K562 (cell line): ENCODE measurements around the gene UBA52. TPM values are rescaled to one million over a fixed set of nuclear protein-coding genes. Genes with fewer than 3 reads are reported as not detected.

Source experiments
- CBX8 ChIP-seq: fragments of 200-600 bp; sonication (generic); IDR thresholded peaks from 2 replicates; pipeline ENCODE4 v1.6.1; 2012; ENCODE audit warnings: borderline replicate concordance, mixed run types, low read depth, mild to moderate bottlenecking, moderate library complexity, mixed read lengths, low read length, control low read depth, inconsistent platforms; ENCODE audit not compliant: poor library complexity, severe bottlenecking; ENCODE audit errors: extremely low read depth
- HDAC1 ChIP-seq, 2 experiments: fragments of 450-650 bp; IDR thresholded peaks; 2 replicates each; pipeline ENCODE4 v1.6.1; 2016 to 2017; ENCODE audit warnings: inconsistent platforms in 1 of 2, mild to moderate bottlenecking in 1 of 2, moderate library complexity in 1 of 2
- JUND ChIP-seq, 2 experiments: IDR thresholded peaks; 2 replicates in 1 of 2; 3 replicates in 1 of 2; pipeline ENCODE4 v1.6.1; 2011; ENCODE audit warnings: borderline replicate concordance in 2 of 2, low read depth in 2 of 2, low read length in 2 of 2, improper control_type of control experiment in 1 of 2, missing biosample characterization in 1 of 2, missing genetic modification characterization in 1 of 2, missing genetic modification reagents in 1 of 2
- NCOA6 ChIP-seq: fragments of 450-650 bp; IDR thresholded peaks from 2 replicates; pipeline ENCODE4 v1.6.1; 2017; ENCODE audit warnings: mild to moderate bottlenecking
- SOX6 ChIP-seq: fragments of 450-650 bp; IDR thresholded peaks from 2 replicates; pipeline ENCODE4 v1.6.1; 2014; ENCODE audit warnings: mild to moderate bottlenecking
- STAG1 ChIP-seq: sonication (generic); formaldehyde crosslinking; IDR thresholded peaks from 2 replicates; pipeline ENCODE4 v1.5.0; 2020; ENCODE audit warnings: missing genetic modification reagents, borderline replicate concordance
- ZBED1 ChIP-seq: IDR thresholded peaks from 2 replicates; pipeline ENCODE4 v1.6.1; 2014
- polyA plus RNA-seq, 8 experiments: library from polyadenylated mRNA; depleted of rRNA in 4 of 8; stranded (reverse) in 5 of 8; unstranded in 3 of 8; fragments of >200 nt; fragmentation: Nextera tagmentation in 2 of 8; fragmentation: Illumina TruSeq in 1 of 8; extraction: Ambion mirVana in 2 of 8; extraction: Trizol in 1 of 8; gene quantifications; 2 replicates each; pipeline versions ENCODE4 v1.2.1 to v1.2.3, GENCODE V29; 2011 to 2014; ENCODE audit warnings: inconsistent platforms in 1 of 8, missing spikeins in 1 of 8
- total RNA-seq, 7 experiments: library from RNA; depleted of rRNA in 6 of 7; stranded (reverse); fragments of >200 nt in 6 of 7; fragmentation: Illumina TruSeq in 2 of 7; extraction: Trizol in 2 of 7; gene quantifications; 2 replicates each; pipeline versions ENCODE4 v1.2.1 to v1.2.3, GENCODE V29; 2011 to 2021; ENCODE audit warnings: low replicate concordance in 1 of 7
- TF ChIP-seq, protein P1 (sequence below), 3 experiments: fragments of 200-800 bp in 1 of 3; fragments of 250-450 bp in 1 of 3; fragments of 450-650 bp in 1 of 3; sonication (Bioruptor Pico) in 1 of 3; sonication (Bioruptor generic) in 1 of 3; formaldehyde crosslinking in 1 of 3; IDR thresholded peaks; 2 replicates each; pipeline versions ENCODE4 v1.6.1 to v1.8.0; 2016 to 2022; ENCODE audit warnings: mild to moderate bottlenecking in 2 of 3, missing genetic modification characterization in 2 of 3, missing compliant biosample characterization in 1 of 3, moderate library complexity in 1 of 3
- TF ChIP-seq, protein P2 (sequence below): fragments of 250-450 bp; sonication (Bioruptor Pico); IDR thresholded peaks from 2 replicates; pipeline ENCODE4 v1.8.0; 2022; ENCODE audit warnings: inconsistent platforms, mild to moderate bottlenecking, moderate library complexity, borderline replicate concordance
- TF ChIP-seq, protein P3 (sequence below): sonication (generic); formaldehyde crosslinking; IDR thresholded peaks from 2 replicates; pipeline ENCODE4 v1.8.1; 2023; ENCODE audit warnings: missing genetic modification reagents, mild to moderate bottlenecking, borderline replicate concordance
- TF ChIP-seq, protein P4 (sequence below): fragments of 450-650 bp; IDR thresholded peaks from 2 replicates; pipeline ENCODE4 v1.6.1; 2017; ENCODE audit warnings: mild to moderate bottlenecking, moderate library complexity

UBA52 gene
- total and polyA plus RNA-seq, 9 of the 15 experiments (the other 6 are each of a cell fraction or from before 2014, with no cell fraction given): 1,110 to 2,751 (median 1,733) TPM

DNA sequence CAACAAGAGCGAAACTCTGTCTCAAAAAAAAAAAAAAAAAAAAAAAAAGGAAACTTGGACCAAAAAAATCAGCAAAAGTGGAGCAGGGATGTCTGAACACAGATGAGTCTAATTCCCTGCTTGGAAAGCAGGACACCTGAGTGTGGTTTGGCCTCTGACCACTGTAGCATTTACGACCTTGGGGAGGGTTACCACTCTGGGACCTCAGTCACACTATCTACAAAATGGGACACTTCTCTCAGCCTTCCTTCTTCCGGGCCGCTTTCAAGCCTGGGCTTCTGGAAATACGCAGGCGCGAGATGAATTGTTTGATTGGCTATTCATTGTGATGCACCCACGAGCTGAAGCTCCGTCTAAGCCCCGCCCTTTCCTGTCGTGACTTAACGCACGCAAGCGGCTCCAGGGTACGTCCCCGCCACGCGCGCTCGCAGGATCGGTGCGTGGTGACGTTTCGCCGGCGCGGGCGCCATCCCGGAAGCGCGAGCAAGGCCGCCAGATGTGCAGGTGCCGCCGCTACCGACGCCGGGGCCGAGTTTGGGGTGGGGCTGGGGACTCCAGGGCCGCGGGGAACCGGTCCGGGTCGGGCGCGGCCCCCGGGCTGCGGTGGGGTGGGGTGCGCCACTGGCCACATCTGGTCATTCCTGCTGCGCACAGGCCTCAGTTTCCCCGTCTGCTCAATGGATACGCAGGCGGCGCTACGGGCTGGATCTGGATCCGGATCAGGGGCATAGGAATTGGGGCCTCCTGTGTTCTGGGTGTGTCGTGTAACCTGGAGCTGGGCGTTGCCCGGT lies 14.1 kb upstream of the UBA52 start, which contains the start of gene KXD1 (continued):
- TF ChIP-seq NCOA6: peak; percentile 94
- TF ChIP-seq, protein P1, sequence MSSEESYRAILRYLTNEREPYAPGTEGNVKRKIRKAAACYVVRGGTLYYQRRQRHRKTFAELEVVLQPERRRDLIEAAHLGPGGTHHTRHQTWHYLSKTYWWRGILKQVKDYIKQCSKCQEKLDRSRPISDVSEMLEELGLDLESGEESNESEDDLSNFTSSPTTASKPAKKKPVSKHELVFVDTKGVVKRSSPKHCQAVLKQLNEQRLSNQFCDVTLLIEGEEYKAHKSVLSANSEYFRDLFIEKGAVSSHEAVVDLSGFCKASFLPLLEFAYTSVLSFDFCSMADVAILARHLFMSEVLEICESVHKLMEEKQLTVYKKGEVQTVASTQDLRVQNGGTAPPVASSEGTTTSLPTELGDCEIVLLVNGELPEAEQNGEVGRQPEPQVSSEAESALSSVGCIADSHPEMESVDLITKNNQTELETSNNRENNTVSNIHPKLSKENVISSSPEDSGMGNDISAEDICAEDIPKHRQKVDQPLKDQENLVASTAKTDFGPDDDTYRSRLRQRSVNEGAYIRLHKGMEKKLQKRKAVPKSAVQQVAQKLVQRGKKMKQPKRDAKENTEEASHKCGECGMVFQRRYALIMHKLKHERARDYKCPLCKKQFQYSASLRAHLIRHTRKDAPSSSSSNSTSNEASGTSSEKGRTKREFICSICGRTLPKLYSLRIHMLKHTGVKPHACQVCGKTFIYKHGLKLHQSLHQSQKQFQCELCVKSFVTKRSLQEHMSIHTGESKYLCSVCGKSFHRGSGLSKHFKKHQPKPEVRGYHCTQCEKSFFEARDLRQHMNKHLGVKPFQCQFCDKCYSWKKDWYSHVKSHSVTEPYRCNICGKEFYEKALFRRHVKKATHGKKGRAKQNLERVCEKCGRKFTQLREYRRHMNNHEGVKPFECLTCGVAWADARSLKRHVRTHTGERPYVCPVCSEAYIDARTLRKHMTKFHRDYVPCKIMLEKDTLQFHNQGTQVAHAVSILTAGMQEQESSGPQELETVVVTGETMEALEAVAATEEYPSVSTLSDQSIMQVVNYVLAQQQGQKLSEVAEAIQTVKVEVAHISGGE (CRISPR knock-in tag; IDR thresholded peaks at IDR 0.05): peak in 1 of 3 experiments; percentile 45; a peak in 1 of 6 replicates
- TF ChIP-seq, protein P2, sequence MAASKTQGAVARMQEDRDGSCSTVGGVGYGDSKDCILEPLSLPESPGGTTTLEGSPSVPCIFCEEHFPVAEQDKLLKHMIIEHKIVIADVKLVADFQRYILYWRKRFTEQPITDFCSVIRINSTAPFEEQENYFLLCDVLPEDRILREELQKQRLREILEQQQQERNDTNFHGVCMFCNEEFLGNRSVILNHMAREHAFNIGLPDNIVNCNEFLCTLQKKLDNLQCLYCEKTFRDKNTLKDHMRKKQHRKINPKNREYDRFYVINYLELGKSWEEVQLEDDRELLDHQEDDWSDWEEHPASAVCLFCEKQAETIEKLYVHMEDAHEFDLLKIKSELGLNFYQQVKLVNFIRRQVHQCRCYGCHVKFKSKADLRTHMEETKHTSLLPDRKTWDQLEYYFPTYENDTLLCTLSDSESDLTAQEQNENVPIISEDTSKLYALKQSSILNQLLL (CRISPR knock-in tag): no peak
- TF ChIP-seq STAG1: no peak
- TF ChIP-seq, protein P3, sequence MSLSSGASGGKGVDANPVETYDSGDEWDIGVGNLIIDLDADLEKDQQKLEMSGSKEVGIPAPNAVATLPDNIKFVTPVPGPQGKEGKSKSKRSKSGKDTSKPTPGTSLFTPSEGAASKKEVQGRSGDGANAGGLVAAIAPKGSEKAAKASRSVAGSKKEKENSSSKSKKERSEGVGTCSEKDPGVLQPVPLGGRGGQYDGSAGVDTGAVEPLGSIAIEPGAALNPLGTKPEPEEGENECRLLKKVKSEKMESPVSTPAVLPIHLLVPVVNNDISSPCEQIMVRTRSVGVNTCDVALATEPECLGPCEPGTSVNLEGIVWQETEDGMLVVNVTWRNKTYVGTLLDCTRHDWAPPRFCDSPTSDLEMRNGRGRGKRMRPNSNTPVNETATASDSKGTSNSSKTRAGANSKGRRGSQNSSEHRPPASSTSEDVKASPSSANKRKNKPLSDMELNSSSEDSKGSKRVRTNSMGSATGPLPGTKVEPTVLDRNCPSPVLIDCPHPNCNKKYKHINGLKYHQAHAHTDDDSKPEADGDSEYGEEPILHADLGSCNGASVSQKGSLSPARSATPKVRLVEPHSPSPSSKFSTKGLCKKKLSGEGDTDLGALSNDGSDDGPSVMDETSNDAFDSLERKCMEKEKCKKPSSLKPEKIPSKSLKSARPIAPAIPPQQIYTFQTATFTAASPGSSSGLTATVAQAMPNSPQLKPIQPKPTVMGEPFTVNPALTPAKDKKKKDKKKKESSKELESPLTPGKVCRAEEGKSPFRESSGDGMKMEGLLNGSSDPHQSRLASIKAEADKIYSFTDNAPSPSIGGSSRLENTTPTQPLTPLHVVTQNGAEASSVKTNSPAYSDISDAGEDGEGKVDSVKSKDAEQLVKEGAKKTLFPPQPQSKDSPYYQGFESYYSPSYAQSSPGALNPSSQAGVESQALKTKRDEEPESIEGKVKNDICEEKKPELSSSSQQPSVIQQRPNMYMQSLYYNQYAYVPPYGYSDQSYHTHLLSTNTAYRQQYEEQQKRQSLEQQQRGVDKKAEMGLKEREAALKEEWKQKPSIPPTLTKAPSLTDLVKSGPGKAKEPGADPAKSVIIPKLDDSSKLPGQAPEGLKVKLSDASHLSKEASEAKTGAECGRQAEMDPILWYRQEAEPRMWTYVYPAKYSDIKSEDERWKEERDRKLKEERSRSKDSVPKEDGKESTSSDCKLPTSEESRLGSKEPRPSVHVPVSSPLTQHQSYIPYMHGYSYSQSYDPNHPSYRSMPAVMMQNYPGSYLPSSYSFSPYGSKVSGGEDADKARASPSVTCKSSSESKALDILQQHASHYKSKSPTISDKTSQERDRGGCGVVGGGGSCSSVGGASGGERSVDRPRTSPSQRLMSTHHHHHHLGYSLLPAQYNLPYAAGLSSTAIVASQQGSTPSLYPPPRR (CRISPR knock-in tag): no peak
- TF ChIP-seq HDAC1 (IDR thresholded peaks at IDR 0.05): peak; percentile 74 to 97; a peak in 2 of 4 replicates
- 0 out of 2 replicates have a peak, but pooled peaks have one; percentile 28 for TF ChIP-seq SOX6
- TF ChIP-seq JUND (IDR thresholded peaks at IDR 0.05; ENCODE audit: borderline replicate concordance, low read depth, low read length): peak; percentile 56
- peak; percentile 11; the same call in 2 of the 3 replicates for TF ChIP-seq JUND (tag; IDR thresholded peaks at IDR 0.05; ENCODE audit: borderline replicate concordance, low read depth, low read length)
- TF ChIP-seq, protein P4, sequence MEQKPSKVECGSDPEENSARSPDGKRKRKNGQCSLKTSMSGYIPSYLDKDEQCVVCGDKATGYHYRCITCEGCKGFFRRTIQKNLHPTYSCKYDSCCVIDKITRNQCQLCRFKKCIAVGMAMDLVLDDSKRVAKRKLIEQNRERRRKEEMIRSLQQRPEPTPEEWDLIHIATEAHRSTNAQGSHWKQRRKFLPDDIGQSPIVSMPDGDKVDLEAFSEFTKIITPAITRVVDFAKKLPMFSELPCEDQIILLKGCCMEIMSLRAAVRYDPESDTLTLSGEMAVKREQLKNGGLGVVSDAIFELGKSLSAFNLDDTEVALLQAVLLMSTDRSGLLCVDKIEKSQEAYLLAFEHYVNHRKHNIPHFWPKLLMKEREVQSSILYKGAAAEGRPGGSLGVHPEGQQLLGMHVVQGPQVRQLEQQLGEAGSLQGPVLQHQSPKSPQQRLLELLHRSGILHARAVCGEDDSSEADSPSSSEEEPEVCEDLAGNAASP: no peak
- TF ChIP-seq ZBED1: peak; percentile 95
- no peak for TF ChIP-seq CBX8
